Liver (tissue), 2 donors: Measurements from ENCODE around the gene SRGAP1.

Experiments
- CTCF ChIP-seq: fragments of 150-350 bp; IDR thresholded peaks from 2 replicates; pipeline ENCODE4 v1.5.1; 2017; ENCODE audit warnings: improper control_type of control experiment, low read depth, low read length; ENCODE audit not compliant: missing input control
- TF ChIP-seq, protein P1 (sequence below): IDR thresholded peaks from 2 replicates; pipeline ENCODE4 v1.6.1; 2016; ENCODE audit warnings: antibody characterized with exemption, mild to moderate bottlenecking
- TF ChIP-seq, protein P2 (sequence below): IDR thresholded peaks from 2 replicates; pipeline ENCODE4 v1.6.1; 2016; ENCODE audit warnings: antibody characterized with exemption
- donor health status: healthy.

GRCh38 chr12:64057706-64058105 is 213.2 kb downstream of the SRGAP1 start:
- no peak for TF ChIP-seq CTCF
- TF ChIP-seq, protein P1, sequence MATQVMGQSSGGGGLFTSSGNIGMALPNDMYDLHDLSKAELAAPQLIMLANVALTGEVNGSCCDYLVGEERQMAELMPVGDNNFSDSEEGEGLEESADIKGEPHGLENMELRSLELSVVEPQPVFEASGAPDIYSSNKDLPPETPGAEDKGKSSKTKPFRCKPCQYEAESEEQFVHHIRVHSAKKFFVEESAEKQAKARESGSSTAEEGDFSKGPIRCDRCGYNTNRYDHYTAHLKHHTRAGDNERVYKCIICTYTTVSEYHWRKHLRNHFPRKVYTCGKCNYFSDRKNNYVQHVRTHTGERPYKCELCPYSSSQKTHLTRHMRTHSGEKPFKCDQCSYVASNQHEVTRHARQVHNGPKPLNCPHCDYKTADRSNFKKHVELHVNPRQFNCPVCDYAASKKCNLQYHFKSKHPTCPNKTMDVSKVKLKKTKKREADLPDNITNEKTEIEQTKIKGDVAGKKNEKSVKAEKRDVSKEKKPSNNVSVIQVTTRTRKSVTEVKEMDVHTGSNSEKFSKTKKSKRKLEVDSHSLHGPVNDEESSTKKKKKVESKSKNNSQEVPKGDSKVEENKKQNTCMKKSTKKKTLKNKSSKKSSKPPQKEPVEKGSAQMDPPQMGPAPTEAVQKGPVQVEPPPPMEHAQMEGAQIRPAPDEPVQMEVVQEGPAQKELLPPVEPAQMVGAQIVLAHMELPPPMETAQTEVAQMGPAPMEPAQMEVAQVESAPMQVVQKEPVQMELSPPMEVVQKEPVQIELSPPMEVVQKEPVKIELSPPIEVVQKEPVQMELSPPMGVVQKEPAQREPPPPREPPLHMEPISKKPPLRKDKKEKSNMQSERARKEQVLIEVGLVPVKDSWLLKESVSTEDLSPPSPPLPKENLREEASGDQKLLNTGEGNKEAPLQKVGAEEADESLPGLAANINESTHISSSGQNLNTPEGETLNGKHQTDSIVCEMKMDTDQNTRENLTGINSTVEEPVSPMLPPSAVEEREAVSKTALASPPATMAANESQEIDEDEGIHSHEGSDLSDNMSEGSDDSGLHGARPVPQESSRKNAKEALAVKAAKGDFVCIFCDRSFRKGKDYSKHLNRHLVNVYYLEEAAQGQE = no peak
- TF ChIP-seq, protein P2, sequence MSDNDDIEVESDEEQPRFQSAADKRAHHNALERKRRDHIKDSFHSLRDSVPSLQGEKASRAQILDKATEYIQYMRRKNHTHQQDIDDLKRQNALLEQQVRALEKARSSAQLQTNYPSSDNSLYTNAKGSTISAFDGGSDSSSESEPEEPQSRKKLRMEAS = no peak
